Natural killer cell (primary cell): Measurements from ENCODE around the gene ZNF888. TPM values are rescaled to one million over a fixed set of nuclear protein-coding genes. Genes with fewer than 3 reads are reported as not detected.
"Not testable (repeated sequence)": the region's sequence is repeated elsewhere in the genome, so short reads cannot be mapped to it uniquely, and the experiment has no call there.

Experiments
- ATAC-seq, 3 donors: fragments of 150-1000 bp in 2 of 3; fragments of 200-7000 bp in 1 of 3; cut with Tn5 transposase; 1 replicate in 1 of 3; 2 replicates in 2 of 3; pipeline ENCODE4 v1.10.0; 2021; ENCODE audit warnings: mild to moderate bottlenecking in 2 of 3, moderate library complexity in 2 of 3
- DNase-seq, 2 donors: peaks; one replicate each; pipeline versions ENCODE4 v3.0.0 to v3.0.0-alpha.2; 2013 to 2021; ENCODE audit warnings: mixed read lengths in 1 of 2
- H3K27ac ChIP-seq: one replicate; pipeline ENCODE4 v1.5.1; 2013; ENCODE audit warnings: mild to moderate bottlenecking, low read length
- H3K27me3 ChIP-seq: one replicate; pipeline ENCODE4 v1.6.1; 2013; ENCODE audit warnings: low read length; ENCODE audit not compliant: control insufficient read depth, insufficient read depth
- H3K36me3 ChIP-seq: one replicate; pipeline ENCODE4 v1.6.1; 2013; ENCODE audit warnings: low read length; ENCODE audit not compliant: control insufficient read depth, insufficient read depth
- H3K4me1 ChIP-seq: one replicate; pipeline ENCODE4 v1.6.1; 2013; ENCODE audit warnings: low read length; ENCODE audit not compliant: control insufficient read depth, insufficient read depth
- H3K4me3 ChIP-seq: one replicate; pipeline ENCODE4 v1.5.1; 2013; ENCODE audit warnings: low read length
- H3K9me3 ChIP-seq: one replicate; pipeline ENCODE4 v1.6.1; 2013; ENCODE audit warnings: low read length; ENCODE audit not compliant: control insufficient read depth, insufficient read depth
- H3K27ac Mint-ChIP-seq, 2 donors: one replicate each; pipeline ENCODE4 v1.8.0; 2022; ENCODE audit warnings: mild to moderate bottlenecking in 2 of 2, mixed read lengths in 2 of 2, moderate library complexity in 1 of 2
- H3K27me3 Mint-ChIP-seq, 2 donors: one replicate each; pipeline ENCODE4 v1.8.0; 2022; ENCODE audit warnings: low read depth in 2 of 2, mixed read lengths in 2 of 2
- H3K36me3 Mint-ChIP-seq: one replicate; pipeline ENCODE4 v1.8.0; 2022; ENCODE audit warnings: mixed read lengths
- H3K4me1 Mint-ChIP-seq, 2 donors: one replicate each; pipeline ENCODE4 v1.8.0; 2022; ENCODE audit warnings: mixed read lengths in 2 of 2
- H3K4me3 Mint-ChIP-seq: one replicate; pipeline ENCODE4 v1.8.0; 2022; ENCODE audit warnings: mild to moderate bottlenecking, moderate library complexity, mixed read lengths
- H3K9me3 Mint-ChIP-seq, 2 donors: one replicate each; pipeline ENCODE4 v1.8.0; 2022; ENCODE audit warnings: mixed read lengths in 2 of 2
- WGBS: methylation state at CpG from one replicate; pipeline ENCODE4 v1.1.7; 2013; ENCODE audit warnings: missing lambda C conversion rate; ENCODE audit not compliant: insufficient coverage; 5-methylcytosine and 5-hydroxymethylcytosine counted together
- intact Hi-C: fragments of 100-400 bp; cut with micrococcal nuclease; formaldehyde crosslinking; loops from one replicate; pipeline ENCODE4 v1.14.2; 2022
- total RNA-seq, 4 donors: library from RNA; stranded (reverse); fragments of 120-200 nt in 1 of 4; gene quantifications; one replicate each; pipeline versions ENCODE4 v1.2.3 to v1.2.4, GENCODE V29; 2013 to 2022
- TF ChIP-seq, protein P1 (sequence below): fragments of 200-600 bp; IDR thresholded peaks from one replicate; pipeline ENCODE4 v1.8.0; 2022; ENCODE audit warnings: antibody characterized with exemption

ZNF888 gene
- total RNA-seq, 3 donors from 2014 or later (not counting 1 experiment from before 2014, with no cell fraction given), result 5.1 to 13.5 (median 8.0) TPM

DNA sequence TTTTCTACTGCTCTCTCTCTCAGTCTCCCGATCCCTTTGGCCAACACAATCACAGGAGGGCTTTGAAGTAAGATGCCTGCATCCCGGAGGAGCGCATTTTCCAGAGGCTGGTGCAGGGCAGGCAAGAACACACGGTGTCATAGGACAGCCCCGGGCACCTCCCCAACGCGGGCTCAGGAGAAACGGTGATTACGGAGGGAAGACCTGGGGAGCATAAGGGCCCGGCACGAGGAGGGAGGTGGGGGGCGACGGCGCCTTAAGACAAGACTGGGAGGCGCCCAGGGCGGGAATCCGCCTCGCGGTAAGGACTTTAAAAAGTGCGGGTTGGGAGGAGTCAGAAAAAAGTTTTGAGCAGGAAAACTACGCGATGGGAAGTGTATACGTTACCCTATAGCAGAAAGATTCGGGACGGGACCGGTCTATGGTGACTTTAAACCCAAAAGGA lies 18.7 kb upstream of the ZNF888 start:
- under 1% methylated on average over 26 of the region's 26 CpGs for WGBS
- no peaks in the 10 kb centered on the region for H3K27me3 ChIP-seq
- peak overlapping the region; percentile 87 to 91 for H3K27ac Mint-ChIP-seq
- peak; percentile 18 to 43 for DNase-seq
- no peaks in the 10 kb centered on the region for H3K36me3 ChIP-seq
- no peaks in the 10 kb centered on the region for H3K27me3 Mint-ChIP-seq
- H3K4me3 Mint-ChIP-seq, result peak overlapping the region; percentile 97
- peaks cover 21% of the 10 kb centered on the region for H3K4me1 ChIP-seq
- peak overlapping the region; percentile 74 for H3K4me3 ChIP-seq
- peak overlapping the region; percentile 75 for H3K27ac ChIP-seq
- intact Hi-C loops, result loop anchor here (1.0 to 10.0 kb wide), 4 partner anchors 19 to 197 kb away; partner anchors contain the start of genes ZNF320, ZNF816 and ZNF888
- peaks cover 24 to 35% of the 10 kb centered on the region in 2 donors for H3K4me1 Mint-ChIP-seq
- peaks cover 16% of the 10 kb centered on the region for H3K9me3 ChIP-seq
- H3K9me3 Mint-ChIP-seq, result no peaks in the 10 kb centered on the region
- H3K36me3 Mint-ChIP-seq, result no peaks in the 10 kb centered on the region
- peak; percentile 22 to 25 (median 25) for ATAC-seq
- TF ChIP-seq, protein P1, sequence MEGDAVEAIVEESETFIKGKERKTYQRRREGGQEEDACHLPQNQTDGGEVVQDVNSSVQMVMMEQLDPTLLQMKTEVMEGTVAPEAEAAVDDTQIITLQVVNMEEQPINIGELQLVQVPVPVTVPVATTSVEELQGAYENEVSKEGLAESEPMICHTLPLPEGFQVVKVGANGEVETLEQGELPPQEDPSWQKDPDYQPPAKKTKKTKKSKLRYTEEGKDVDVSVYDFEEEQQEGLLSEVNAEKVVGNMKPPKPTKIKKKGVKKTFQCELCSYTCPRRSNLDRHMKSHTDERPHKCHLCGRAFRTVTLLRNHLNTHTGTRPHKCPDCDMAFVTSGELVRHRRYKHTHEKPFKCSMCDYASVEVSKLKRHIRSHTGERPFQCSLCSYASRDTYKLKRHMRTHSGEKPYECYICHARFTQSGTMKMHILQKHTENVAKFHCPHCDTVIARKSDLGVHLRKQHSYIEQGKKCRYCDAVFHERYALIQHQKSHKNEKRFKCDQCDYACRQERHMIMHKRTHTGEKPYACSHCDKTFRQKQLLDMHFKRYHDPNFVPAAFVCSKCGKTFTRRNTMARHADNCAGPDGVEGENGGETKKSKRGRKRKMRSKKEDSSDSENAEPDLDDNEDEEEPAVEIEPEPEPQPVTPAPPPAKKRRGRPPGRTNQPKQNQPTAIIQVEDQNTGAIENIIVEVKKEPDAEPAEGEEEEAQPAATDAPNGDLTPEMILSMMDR, result no peak

DNA sequence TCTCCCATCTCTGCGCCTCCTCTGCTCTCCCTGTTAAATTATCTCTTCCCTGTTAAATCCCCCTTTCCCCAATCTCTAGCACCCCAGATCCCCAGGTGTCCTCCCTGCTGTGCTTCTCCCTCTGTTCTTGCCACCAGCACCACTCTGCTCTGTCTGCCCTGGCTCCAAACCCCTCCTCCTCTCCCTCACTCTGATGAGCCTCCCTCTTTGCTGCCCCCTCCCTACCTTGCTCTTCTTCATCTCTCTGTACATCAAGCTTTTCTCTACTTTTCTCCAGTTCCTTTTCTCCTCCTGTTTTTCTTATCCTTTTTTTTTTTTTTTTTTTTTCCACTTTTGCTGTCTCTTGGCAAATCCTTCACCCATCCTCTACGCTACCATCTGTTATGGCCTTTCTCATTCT lies 18.3 kb upstream of the ZNF888 start:
- not testable (repeated sequence) for H3K27me3 Mint-ChIP-seq, H3K36me3 Mint-ChIP-seq, H3K27me3 ChIP-seq, H3K36me3 ChIP-seq, H3K9me3 Mint-ChIP-seq, ATAC-seq
- intact Hi-C loops, result loop anchor here (5.0 to 10.0 kb wide), 2 partner anchors 44 to 197 kb away; partner anchors contain the start of gene ZNF320
- Mint-ChIP-seq H3K4me1 (peaks cover 24 to 40% of the 10 kb centered on the region in 2 donors), H3K27ac (peak overlapping the region; percentile 87 to 91), H3K4me3 (peak overlapping the region; percentile 97)
- H3K27ac ChIP-seq, result peak overlapping the region; percentile 75
- 48% methylated on average over 2 of the region's 2 CpGs for WGBS
- peaks cover 21% of the 10 kb centered on the region for H3K4me1 ChIP-seq
- H3K9me3 ChIP-seq, result peaks cover 11% of the 10 kb centered on the region
- DNase-seq, result peak in 1 of 2 donors; percentile 19
- H3K4me3 ChIP-seq, result peak overlapping the region; percentile 74

DNA sequence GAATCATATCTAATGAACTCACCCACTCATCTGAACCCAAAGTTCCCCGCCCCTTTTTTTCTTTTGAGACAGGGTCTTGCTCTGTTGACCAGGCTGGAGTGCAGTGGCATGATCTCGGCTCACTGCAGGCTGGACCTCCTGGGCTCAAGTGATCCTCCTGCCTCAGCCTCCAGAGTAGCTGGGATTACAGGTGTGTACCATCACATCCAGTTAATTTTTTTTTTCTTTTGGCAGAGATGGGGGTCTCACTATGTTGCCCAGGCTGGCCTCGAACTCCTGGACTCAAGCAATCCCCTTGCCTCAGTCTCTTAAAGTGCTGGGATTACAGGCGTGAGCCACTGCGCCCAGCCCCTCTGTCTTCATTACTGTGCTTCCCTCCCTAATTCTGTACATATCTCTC lies 17.7 kb upstream of the ZNF888 start:
- H3K27me3 Mint-ChIP-seq, H3K36me3 ChIP-seq, H3K27me3 ChIP-seq, DNase-seq, H3K9me3 ChIP-seq, H3K27ac ChIP-seq, H3K9me3 Mint-ChIP-seq, ATAC-seq, H3K36me3 Mint-ChIP-seq, H3K4me3 ChIP-seq: not testable (repeated sequence)
- peaks cover 29 to 46% of the 10 kb centered on the region in 2 donors for H3K4me1 Mint-ChIP-seq
- peak overlapping the region; percentile 87 to 91 for H3K27ac Mint-ChIP-seq
- peak overlapping the region; percentile 97 for H3K4me3 Mint-ChIP-seq
- WGBS, result 93% methylated on average over 5 of the region's 5 CpGs
- H3K4me1 ChIP-seq, result peaks cover 21% of the 10 kb centered on the region
- intact Hi-C loops, result loop anchor here (5.0 to 10.0 kb wide), 2 partner anchors 44 to 196 kb away; partner anchors contain the start of gene ZNF320

DNA sequence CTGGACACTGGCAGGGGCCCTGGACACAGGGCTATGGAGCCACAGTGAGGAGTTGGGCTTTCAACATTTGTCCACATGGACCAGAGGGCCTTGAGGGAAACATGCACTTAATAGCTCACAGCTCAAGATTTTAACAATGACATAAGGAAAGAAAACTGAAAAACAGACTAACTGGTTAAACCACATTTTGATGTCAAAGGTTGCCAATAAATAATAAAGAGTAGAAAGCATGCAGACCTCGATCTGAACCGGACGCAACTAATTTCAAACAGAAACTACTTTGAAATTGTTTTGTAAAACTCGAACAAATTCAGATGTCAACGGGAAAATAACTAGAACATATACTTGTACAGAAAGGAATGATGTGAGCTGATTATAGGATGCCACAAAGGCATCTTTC lies 15.5 kb upstream of the ZNF888 start:
- Histone ChIP-seq H3K9me3 (no peaks in the 10 kb centered on the region), H3K4me1 (peaks cover 24% of the 10 kb centered on the region), H3K36me3 (peaks cover 2% of the 10 kb centered on the region), H3K27ac (no peak overlapping the region), H3K27me3 (no peaks in the 10 kb centered on the region), H3K4me3 (no peak overlapping the region)
- Mint-ChIP-seq H3K27me3 (no peaks in the 10 kb centered on the region), H3K9me3 (no peaks in the 10 kb centered on the region), H3K36me3 (no peaks in the 10 kb centered on the region), H3K4me3 (peak overlapping the region; percentile 84), H3K4me1 (peaks cover 30 to 47% of the 10 kb centered on the region in 2 donors), H3K27ac (peak overlapping the region; percentile 77 to 88)
- ATAC-seq (no peak), DNase-seq (no peak)
- 10% methylated on average over 3 of the region's 5 CpGs for WGBS
- TF ChIP-seq, protein P1, result no peak
- intact Hi-C loops, result no loop called here
